ENCODE data around the gene DSCAM. TPM values are rescaled to one million over a fixed set of nuclear protein-coding genes. Genes with fewer than 3 reads are reported as not detected.

Gene DSCAM
- total and polyA plus RNA-seq, 12 donors = under 0.01 to 0.11 (median 0.07) TPM; not detected in 5

GRCh38 chr21:40850071-40850470 is 3.1 kb upstream of the DSCAM start:
- Histone ChIP-seq H3K4me1 (replicated peaks in 1 of 2) (no peaks in the 10 kb centered on the region), H3K9me3 (replicated peaks in 1 of 3) (no peaks in the 10 kb centered on the region), H3K36me3 (replicated peaks in 1 of 2) (no peaks in the 10 kb centered on the region), H3K27ac (no peak overlapping the region), H3K27me3 (peaks cover 21% of the 10 kb centered on the region), H3K4me3 (no peak overlapping the region)
- DNase-seq = no peak
- WGBS, 4 donors = 71 to 94% (median 79%) methylated on average over 1 of the region's 1 CpG; no CpG with 5 or more reads in 1 of the 4 donors
- TF ChIP-seq CTCF (IDR thresholded peaks at IDR 0.05) = no peak
- TF ChIP-seq POLR2A (IDR thresholded peaks at IDR 0.05) = no peak
- intact Hi-C loops (cut with DNase I) = no loop called here

- no peak overlapping the region for H3K4me3 ChIP-seq
- no peak for DNase-seq
- H3K27ac ChIP-seq = no peak overlapping the region
- H3K4me1 ChIP-seq (replicated peaks in 1 of 2) = no peaks in the 10 kb centered on the region
- 80 to 84% (median 82%) methylated on average over 1 to 6 of the region's 6 CpGs for WGBS, 4 donors
- no peaks in the 10 kb centered on the region for H3K36me3 ChIP-seq (replicated peaks in 1 of 2)
- TF ChIP-seq CTCF (IDR thresholded peaks at IDR 0.05) (no peak), POLR2A (IDR thresholded peaks at IDR 0.05) (no peak)
- intact Hi-C loops (cut with DNase I) = no loop called here
- H3K27me3 ChIP-seq = peaks cover 26% of the 10 kb centered on the region
- no peaks in the 10 kb centered on the region for H3K9me3 ChIP-seq (replicated peaks in 1 of 3)
Measured at GRCh38 chr21:40847951-40848350, 993 bp upstream of the DSCAM start.

GRCh38 chr21:40846103-40846502 is 855 bp downstream of the DSCAM start:
- Histone ChIP-seq H3K4me1 (replicated peaks in 1 of 2) (no peaks in the 10 kb centered on the region), H3K36me3 (replicated peaks in 1 of 2) (no peaks in the 10 kb centered on the region), H3K27me3 (peaks cover 36% of the 10 kb centered on the region), H3K4me3 (no peak overlapping the region), H3K9me3 (replicated peaks in 1 of 3) (no peaks in the 10 kb centered on the region), H3K27ac (no peak overlapping the region)
- TF ChIP-seq CTCF (IDR thresholded peaks at IDR 0.05) = no peak
- no peak for TF ChIP-seq POLR2A (IDR thresholded peaks at IDR 0.05)
- WGBS, 4 donors = 23 to 36% (median 29%) methylated on average over 5 of the region's 5 CpGs
- DNase-seq = no peak
- intact Hi-C loops (cut with DNase I) = no loop called here

GRCh38 chr21:40845441-40845995 is 1.4 kb downstream of the DSCAM start:
- 64 to 67% (median 65%) methylated on average over 5 of the region's 5 CpGs for WGBS, 4 donors
- no peaks in the 10 kb centered on the region for H3K36me3 ChIP-seq (replicated peaks in 1 of 2)
- no peak overlapping the region for H3K27ac ChIP-seq
- no peak for DNase-seq
- intact Hi-C loops (cut with DNase I) = no loop called here
- no peak for TF ChIP-seq POLR2A (IDR thresholded peaks at IDR 0.05)
- TF ChIP-seq CTCF (IDR thresholded peaks at IDR 0.05) = no peak
- H3K9me3 ChIP-seq (replicated peaks in 1 of 3) = no peaks in the 10 kb centered on the region
- H3K27me3 ChIP-seq = peaks cover 38% of the 10 kb centered on the region
- no peaks in the 10 kb centered on the region for H3K4me1 ChIP-seq (replicated peaks in 1 of 2)
- H3K4me3 ChIP-seq = no peak overlapping the region
